GM12878 (cell line): ENCODE measurements around the gene HOXD10. TPM values are rescaled to one million over a fixed set of nuclear protein-coding genes. Genes with fewer than 3 reads are reported as not detected.

Experiments used
- ATAC-seq: fragments of 200-7000 bp; cut with Tn5 transposase; 3 replicates; pipeline ENCODE4 v1.9.1; 2020; ENCODE audit warnings: mild to moderate bottlenecking, moderate library complexity
- BruUV-seq: library from RNA; stranded (reverse); fragments of 400-500 nt; replicated peaks from 2 replicates; lab custom pipeline; 2021; lab: Mats Ljungman, UMichigan
- CTCF ChIA-PET: fragments of 300-600 bp; sonication (Branson Sonifier 250); formaldehyde crosslinking; extraction: SDS; loops from one replicate; lab custom pipeline; 2021; ENCODE audit warnings: inconsistent platforms; lab: Yijun Ruan, JAX
- POLR2A ChIA-PET: fragments of 350-600 bp; formaldehyde crosslinking; extraction: SDS; loops from one replicate; lab custom pipeline; 2021; ENCODE audit warnings: inconsistent platforms; lab: Charles Lee
- RAD21 ChIA-PET: fragments of 300-600 bp; sonication (Branson Sonifier 250); formaldehyde crosslinking; loops from one replicate; lab custom pipeline; 2023; ENCODE audit warnings: antibody characterized with exemption; ENCODE audit not compliant: unreplicated experiment; lab: Charles Lee
- SMC1A ChIA-PET: fragments of 300-600 bp; sonication (Branson Sonifier 250); formaldehyde crosslinking; loops from one replicate; lab custom pipeline; 2023; ENCODE audit not compliant: unreplicated experiment, uncharacterized antibody; lab: Charles Lee
- DNase-seq: peaks from one replicate; pipeline ENCODE4 v3.0.0-alpha.2; 2011; ENCODE audit warnings: low read depth, low spot score
- FAIRE-seq: peaks from 3 replicates; lab custom pipeline; 2011; peaks lifted over from hg19 to GRCh38; lab: Jason Lieb, UNC
- H2AFZ ChIP-seq: 2 replicates; pipeline ENCODE4 v1.6.0; 2011; ENCODE audit warnings: low read depth, low read length, control low read depth; ENCODE audit not compliant: control insufficient read depth
- H3K27ac ChIP-seq: 2 replicates; pipeline ENCODE4 v1.5.1; 2011; ENCODE audit warnings: control low read depth; ENCODE audit not compliant: control insufficient read depth, insufficient read depth
- H3K27me3 ChIP-seq, 2 experiments: replicated peaks in 1 of 2; 2 replicates each; pipeline versions ENCODE4 v1.6.0 to v1.6.1; 2011; ENCODE audit warnings: low read length in 1 of 2; ENCODE audit not compliant: control insufficient read depth in 2 of 2, insufficient read depth in 2 of 2
- H3K36me3 ChIP-seq, 2 experiments: 2 replicates each; pipeline ENCODE4 v1.5.1; 2011; ENCODE audit warnings: low read length in 1 of 2; ENCODE audit not compliant: control insufficient read depth in 2 of 2, insufficient read depth in 2 of 2
- H3K4me1 ChIP-seq: 2 replicates; pipeline ENCODE4 v1.6.1; 2011; ENCODE audit warnings: mild to moderate bottlenecking, low read length, moderate library complexity, mixed read lengths; ENCODE audit not compliant: control insufficient read depth, insufficient read depth
- H3K4me2 ChIP-seq: 2 replicates; pipeline ENCODE4 v1.6.0; 2011; ENCODE audit warnings: control low read depth; ENCODE audit not compliant: control insufficient read depth, insufficient read depth
- H3K4me3 ChIP-seq: fragments of 200-600 bp; sonication (generic); 2 replicates; pipeline ENCODE4 v1.5.1; 2016
- H3K79me2 ChIP-seq: 2 replicates; pipeline ENCODE4 v1.6.0; 2011; ENCODE audit warnings: low read length; ENCODE audit not compliant: control insufficient read depth, insufficient read depth
- H3K9ac ChIP-seq: 2 replicates; pipeline ENCODE4 v1.8.0; 2011; ENCODE audit warnings: low read length, control low read depth, mixed read lengths; ENCODE audit not compliant: control insufficient read depth, insufficient read depth
- H3K9me3 ChIP-seq: replicated peaks from 3 replicates; pipeline ENCODE4 v1.5.1; 2011; ENCODE audit warnings: mild to moderate bottlenecking, low read length; ENCODE audit not compliant: control insufficient read depth, insufficient read depth
- H4K20me1 ChIP-seq: 2 replicates; pipeline ENCODE4 v1.6.0; 2011; ENCODE audit not compliant: control insufficient read depth, insufficient read depth
- HDAC2 ChIP-seq: fragments of 200-600 bp; sonication (generic); IDR thresholded peaks from 2 replicates; pipeline ENCODE4 v1.6.1; 2017
- IKZF2 ChIP-seq, 2 experiments: fragments of 450-650 bp; IDR thresholded peaks; 2 replicates each; pipeline ENCODE4 v1.6.1; 2017; ENCODE audit warnings: mild to moderate bottlenecking in 2 of 2, moderate library complexity in 2 of 2
- SMAD1 ChIP-seq: fragments of 450-650 bp; IDR thresholded peaks from 2 replicates; pipeline ENCODE4 v1.6.1; 2018; ENCODE audit warnings: mild to moderate bottlenecking, low read depth; ENCODE audit not compliant: partially characterized antibody
- STAT3 ChIP-seq: IDR thresholded peaks from 2 replicates; pipeline ENCODE4 v1.6.1; 2011; ENCODE audit warnings: low read depth, low read length, improper control_type of control experiment
- WGBS: methylation state at CpG from one replicate; pipeline ENCODE4 v1.1.6; 2016; ENCODE audit warnings: low lambda C conversion rate; ENCODE audit not compliant: insufficient replicate concordance, insufficient coverage; ENCODE audit errors: missing lambda C conversion rate; 5-methylcytosine and 5-hydroxymethylcytosine counted together
- in situ Hi-C: fragments of 300-500 bp; cut with MboI; formaldehyde crosslinking; loops from 9 replicates; pipeline ENCODE4 v1.14.3; 2018; ENCODE audit warnings: mixed read lengths
- intact Hi-C: fragments of 100-400 bp; cut with micrococcal nuclease; formaldehyde crosslinking; loops from one replicate; pipeline ENCODE4 v1.14.2; 2022; ENCODE audit not compliant: unreplicated experiment
- polyA plus RNA-seq, 11 experiments: library from polyadenylated mRNA; depleted of rRNA in 4 of 11; unstranded in 6 of 11; stranded (reverse) in 5 of 11; fragments of >200 nt; fragmentation: Nextera tagmentation in 4 of 11; fragmentation: Illumina TruSeq in 1 of 11; extraction: Ambion mirVana in 4 of 11; extraction: Trizol in 1 of 11; gene quantifications; 1 replicate in 1 of 11; 2 replicates in 10 of 11; pipeline versions ENCODE4 v1.2.1 to v1.2.3, GENCODE V29; 2011 to 2016; ENCODE audit warnings: inconsistent platforms in 2 of 11, missing spikeins in 2 of 11, low read depth in 1 of 11
- total RNA-seq, 4 experiments: library from RNA; depleted of rRNA in 3 of 4; stranded (reverse); fragments of >200 nt in 3 of 4; fragmentation: Illumina TruSeq in 1 of 4; extraction: Trizol in 1 of 4; gene quantifications; 2 replicates each; pipeline versions ENCODE4 v1.2.1 to v1.2.3, GENCODE V29; 2013 to 2021
- TF ChIP-seq, protein P1 (sequence below): fragments of 450-650 bp; IDR thresholded peaks from 2 replicates; pipeline ENCODE4 v1.6.1; 2017; ENCODE audit warnings: mild to moderate bottlenecking

HOXD10 gene
- total and polyA plus RNA-seq, 10 of the 15 experiments (the other 5 are each of a cell fraction or from before 2014, with no cell fraction given), result not detected

- Histone ChIP-seq H3K27ac (no peak overlapping the region), H3K27me3 (peaks cover 5 to 18% of the 10 kb centered on the region in 2 experiments), H3K4me1 (no peaks in the 10 kb centered on the region)
- intact Hi-C loops (loop anchor here (10.0 kb wide), 1 partner anchor 198 kb away; no protein-coding TSS in a partner anchor), in situ Hi-C loops (no loop called here)
- TF ChIP-seq HDAC2, result no peak
- no peak for TF ChIP-seq SMAD1
- no peak for TF ChIP-seq IKZF2 (IDR thresholded peaks at IDR 0.05)
- TF ChIP-seq, protein P1, sequence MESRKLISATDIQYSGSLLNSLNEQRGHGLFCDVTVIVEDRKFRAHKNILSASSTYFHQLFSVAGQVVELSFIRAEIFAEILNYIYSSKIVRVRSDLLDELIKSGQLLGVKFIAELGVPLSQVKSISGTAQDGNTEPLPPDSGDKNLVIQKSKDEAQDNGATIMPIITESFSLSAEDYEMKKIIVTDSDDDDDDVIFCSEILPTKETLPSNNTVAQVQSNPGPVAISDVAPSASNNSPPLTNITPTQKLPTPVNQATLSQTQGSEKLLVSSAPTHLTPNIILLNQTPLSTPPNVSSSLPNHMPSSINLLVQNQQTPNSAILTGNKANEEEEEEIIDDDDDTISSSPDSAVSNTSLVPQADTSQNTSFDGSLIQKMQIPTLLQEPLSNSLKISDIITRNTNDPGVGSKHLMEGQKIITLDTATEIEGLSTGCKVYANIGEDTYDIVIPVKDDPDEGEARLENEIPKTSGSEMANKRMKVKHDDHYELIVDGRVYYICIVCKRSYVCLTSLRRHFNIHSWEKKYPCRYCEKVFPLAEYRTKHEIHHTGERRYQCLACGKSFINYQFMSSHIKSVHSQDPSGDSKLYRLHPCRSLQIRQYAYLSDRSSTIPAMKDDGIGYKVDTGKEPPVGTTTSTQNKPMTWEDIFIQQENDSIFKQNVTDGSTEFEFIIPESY, result no peak
- no peak for TF ChIP-seq STAT3
- TF ChIP-seq, all 136 proteins: peak for 0
- Histone ChIP-seq H3K9me3 (peaks cover 20% of the 10 kb centered on the region; the same call in 2 of the 3 replicates), H4K20me1 (no peaks in the 10 kb centered on the region), H2AFZ (no peak overlapping the region), H3K4me2 (no peak overlapping the region), H3K9ac (no peak overlapping the region), H3K4me3 (no peak overlapping the region), H3K36me3 (no peaks in the 10 kb centered on the region), H3K79me2 (no peaks in the 10 kb centered on the region)
- ATAC-seq, result no peak
- DNase-seq, result no peak
- no peak for FAIRE-seq
- WGBS, result 57% methylated on average over 66 of the region's 66 CpGs
- ChIA-PET SMC1A (no interaction called here), CTCF (no interaction called here), RAD21 (no interaction called here), POLR2A (no interaction called here)
- no TSS peak for BruUV-seq
These were observed 33.5 kb upstream of the HOXD10 start for GRCh38 chr2:176082824-176083751.
